ENCODE results near the gene SLC9A2.

Gene SLC9A2

GRCh38 chr2:102588213-102588939 is 31.0 kb upstream of the SLC9A2 start:
- H3K4me3 ChIP-seq (ENCODE audit: low read depth, low read length): no peak overlapping the region
- DNase-seq (ENCODE audit: low read depth): no peak
- TF ChIP-seq, protein P1, sequence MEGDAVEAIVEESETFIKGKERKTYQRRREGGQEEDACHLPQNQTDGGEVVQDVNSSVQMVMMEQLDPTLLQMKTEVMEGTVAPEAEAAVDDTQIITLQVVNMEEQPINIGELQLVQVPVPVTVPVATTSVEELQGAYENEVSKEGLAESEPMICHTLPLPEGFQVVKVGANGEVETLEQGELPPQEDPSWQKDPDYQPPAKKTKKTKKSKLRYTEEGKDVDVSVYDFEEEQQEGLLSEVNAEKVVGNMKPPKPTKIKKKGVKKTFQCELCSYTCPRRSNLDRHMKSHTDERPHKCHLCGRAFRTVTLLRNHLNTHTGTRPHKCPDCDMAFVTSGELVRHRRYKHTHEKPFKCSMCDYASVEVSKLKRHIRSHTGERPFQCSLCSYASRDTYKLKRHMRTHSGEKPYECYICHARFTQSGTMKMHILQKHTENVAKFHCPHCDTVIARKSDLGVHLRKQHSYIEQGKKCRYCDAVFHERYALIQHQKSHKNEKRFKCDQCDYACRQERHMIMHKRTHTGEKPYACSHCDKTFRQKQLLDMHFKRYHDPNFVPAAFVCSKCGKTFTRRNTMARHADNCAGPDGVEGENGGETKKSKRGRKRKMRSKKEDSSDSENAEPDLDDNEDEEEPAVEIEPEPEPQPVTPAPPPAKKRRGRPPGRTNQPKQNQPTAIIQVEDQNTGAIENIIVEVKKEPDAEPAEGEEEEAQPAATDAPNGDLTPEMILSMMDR (IDR thresholded peaks at IDR 0.05; ENCODE audit: insufficient read depth, low read depth, low read length, missing control alignments): no peak

GRCh38 chr2:102589444-102589843 is 29.9 kb upstream of the SLC9A2 start:
- no peak overlapping the region for H3K4me3 ChIP-seq (ENCODE audit: low read depth, low read length)
- TF ChIP-seq, protein P1 (IDR thresholded peaks at IDR 0.05; ENCODE audit: insufficient read depth, low read depth, low read length, missing control alignments): no peak
- no peak for DNase-seq (ENCODE audit: low read depth)

GRCh38 chr2:102591491-102592045 is 27.8 kb upstream of the SLC9A2 start:
- H3K4me3 ChIP-seq (ENCODE audit: low read depth, low read length): no peak overlapping the region
- TF ChIP-seq, protein P1 (IDR thresholded peaks at IDR 0.05; ENCODE audit: insufficient read depth, low read depth, low read length, missing control alignments): no peak
- no peak for DNase-seq (ENCODE audit: low read depth)

- TF ChIP-seq, protein P1 (IDR thresholded peaks at IDR 0.05; ENCODE audit: insufficient read depth, low read depth, low read length, missing control alignments): peak; percentile 30
- peak; percentile 27 for DNase-seq (ENCODE audit: low read depth)
- H3K4me3 ChIP-seq (ENCODE audit: low read depth, low read length): no peak overlapping the region
Observed at GRCh38 chr2:102592601-102593000, 26.8 kb upstream of the SLC9A2 start.

DNA sequence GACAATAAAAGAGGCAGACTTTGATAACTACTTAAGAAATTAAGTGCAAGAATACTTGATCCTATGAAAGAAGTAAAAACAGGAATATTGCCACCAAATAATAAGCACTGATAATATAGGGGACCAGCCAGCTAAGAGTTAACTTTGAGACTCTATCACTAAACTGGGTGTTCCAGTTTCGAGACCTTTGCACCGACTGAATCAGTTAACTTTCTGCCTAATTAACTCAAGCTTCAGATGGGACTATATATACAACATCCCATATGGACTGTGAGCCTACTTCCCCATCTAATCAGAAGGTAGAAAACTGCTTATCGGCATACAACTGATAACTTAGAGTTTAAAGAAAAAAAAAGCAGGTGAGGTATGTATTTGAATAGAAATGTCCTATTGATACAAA is 25.8 kb upstream of the SLC9A2 start:
- no peak overlapping the region for H3K4me3 ChIP-seq (ENCODE audit: low read depth, low read length)
- TF ChIP-seq, protein P1 (IDR thresholded peaks at IDR 0.05; ENCODE audit: insufficient read depth, low read depth, low read length, missing control alignments): no peak
- no peak for DNase-seq (ENCODE audit: low read depth)

DNA sequence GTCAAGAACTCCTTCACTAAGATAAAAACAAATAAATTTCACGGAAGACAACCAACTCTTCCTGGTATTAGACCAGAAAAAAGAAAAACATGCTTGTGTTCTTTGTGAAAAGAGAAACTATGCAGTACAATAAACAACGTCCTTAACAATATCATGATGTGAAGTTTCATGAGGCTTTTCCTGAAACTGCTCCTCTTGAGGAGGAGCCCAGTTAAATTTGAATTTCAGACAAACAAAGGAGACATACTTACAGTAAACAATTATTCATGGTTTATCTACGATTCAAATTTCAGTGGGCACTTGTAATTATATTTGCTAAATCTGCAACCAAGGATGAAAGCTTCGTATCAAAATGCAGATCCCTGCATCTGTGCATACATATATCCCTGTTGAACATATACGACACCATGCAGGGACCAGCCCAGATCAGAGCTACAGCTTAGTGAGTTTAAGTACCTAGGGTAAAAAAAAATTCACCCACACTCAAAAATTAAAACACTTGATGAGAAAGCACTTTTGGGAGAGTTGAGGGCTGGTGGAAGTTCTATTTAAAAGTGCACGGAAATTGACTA is 24.8 kb upstream of the SLC9A2 start:
- TF ChIP-seq, protein P1 (IDR thresholded peaks at IDR 0.05; ENCODE audit: insufficient read depth, low read depth, low read length, missing control alignments): no peak
- DNase-seq (ENCODE audit: low read depth): no peak
- no peak overlapping the region for H3K4me3 ChIP-seq (ENCODE audit: low read depth, low read length)

All from GM12865 (cell line).